IMR-90 (cell line): ENCODE measurements around the gene LCMT2. TPM values are rescaled to one million over a fixed set of nuclear protein-coding genes. Genes with fewer than 3 reads are reported as not detected.
A peak's percentile ranks its signal among the peaks of the same experiment; 100 is the strongest.

Experiments used
- ATAC-seq: fragments of 200-7000 bp; cut with Tn5 transposase; 2 replicates; pipeline ENCODE4 v1.9.1; 2020; ENCODE audit warnings: low read depth, mild to moderate bottlenecking, moderate library complexity
- BruUV-seq: library from RNA; stranded (reverse); fragments of 400-500 nt; replicated peaks from 2 replicates; lab custom pipeline; 2021; lab: Mats Ljungman, UMichigan
- CTCF ChIA-PET: fragments of 300-600 bp; formaldehyde crosslinking; extraction: SDS; loops from one replicate; lab custom pipeline; 2021; ENCODE audit warnings: antibody characterized with exemption; lab: Yijun Ruan, JAX
- POLR2A ChIA-PET: fragments of 300-600 bp; sonication (Branson Sonifier 250); formaldehyde crosslinking; loops from one replicate; lab custom pipeline; 2022; ENCODE audit warnings: antibody characterized with exemption; ENCODE audit not compliant: unreplicated experiment; lab: Charles Lee
- DNase-seq: peaks from one replicate; pipeline ENCODE4 v3.0.0; 2013
- H2AFZ ChIP-seq: replicated peaks from 2 replicates; pipeline ENCODE3; 2013; ENCODE audit warnings: low read length, mild to moderate bottlenecking; ENCODE audit not compliant: poor library complexity
- H2AK5ac ChIP-seq: 2 replicates; pipeline ENCODE4 v1.6.1; 2013; ENCODE audit warnings: low read depth, low read length, inconsistent platforms
- H2AK9ac ChIP-seq: replicated peaks from 2 replicates; pipeline ENCODE3; 2013; ENCODE audit warnings: mild to moderate bottlenecking, low read depth, low read length, moderate library complexity; ENCODE audit not compliant: poor library complexity
- H2BK120ac ChIP-seq: 2 replicates; pipeline ENCODE4 v1.6.1; 2013; ENCODE audit warnings: low read depth, low read length, inconsistent platforms
- H2BK15ac ChIP-seq: 3 replicates; pipeline ENCODE4 v1.6.1; 2013; ENCODE audit warnings: low read depth, low read length, inconsistent platforms
- H2BK20ac ChIP-seq: 2 replicates; pipeline ENCODE4 v1.6.1; 2013; ENCODE audit warnings: low read depth, mild to moderate bottlenecking, inconsistent platforms, low read length, moderate library complexity
- H2BK5ac ChIP-seq: 2 replicates; pipeline ENCODE4 v1.6.1; 2013; ENCODE audit warnings: mild to moderate bottlenecking, low read depth, low read length, inconsistent platforms; ENCODE audit not compliant: poor library complexity, severe bottlenecking
- H3K14ac ChIP-seq: replicated peaks from 2 replicates; pipeline ENCODE4 v1.6.1; 2013; ENCODE audit warnings: low read depth, low read length, inconsistent platforms
- H3K18ac ChIP-seq: 2 replicates; pipeline ENCODE4 v1.6.1; 2013; ENCODE audit warnings: low read depth, low read length, control low read depth
- H3K23ac ChIP-seq: 2 replicates; pipeline ENCODE4 v1.6.1; 2013; ENCODE audit warnings: low read depth, low read length, inconsistent platforms
- H3K27ac ChIP-seq: 2 replicates; pipeline ENCODE4 v1.5.1; 2013; ENCODE audit warnings: mild to moderate bottlenecking, control low read depth, low read length; ENCODE audit not compliant: insufficient read depth
- H3K27me3 ChIP-seq: 2 replicates; pipeline ENCODE4 v1.6.1; 2013; ENCODE audit warnings: low read length; ENCODE audit not compliant: control insufficient read depth, insufficient read depth
- H3K36me3 ChIP-seq: 2 replicates; pipeline ENCODE4 v1.6.1; 2013; ENCODE audit warnings: low read length, mixed read lengths; ENCODE audit not compliant: control insufficient read depth, insufficient read depth
- H3K4ac ChIP-seq: 2 replicates; pipeline ENCODE4 v1.6.1; 2013; ENCODE audit warnings: low read depth, low read length, inconsistent platforms
- H3K4me1 ChIP-seq: 2 replicates; pipeline ENCODE4 v1.6.1; 2013; ENCODE audit warnings: low read length, mixed read lengths; ENCODE audit not compliant: control insufficient read depth, insufficient read depth
- H3K4me2 ChIP-seq: 2 replicates; pipeline ENCODE4 v1.6.1; 2013; ENCODE audit warnings: low read depth, mild to moderate bottlenecking, control low read depth, low read length, moderate library complexity
- H3K4me3 ChIP-seq: 2 replicates; pipeline ENCODE4 v1.5.1; 2013; ENCODE audit warnings: low read depth, mild to moderate bottlenecking, control low read depth, low read length, moderate library complexity; ENCODE audit not compliant: insufficient read depth
- H3K56ac ChIP-seq: 2 replicates; pipeline ENCODE4 v1.6.1; 2013; ENCODE audit warnings: low read length, inconsistent platforms; ENCODE audit not compliant: insufficient read depth; ENCODE audit errors: extremely low read depth
- H3K79me1 ChIP-seq, 2 experiments: 2 replicates each; pipeline ENCODE4 v1.6.1; 2013; ENCODE audit warnings: low read length in 2 of 2, inconsistent platforms in 1 of 2, low read depth in 1 of 2
- H3K9ac ChIP-seq: 2 replicates; pipeline ENCODE4 v1.6.1; 2013; ENCODE audit warnings: low read depth, low read length, control low read depth
- H3K9me1 ChIP-seq: 2 replicates; pipeline ENCODE4 v1.6.1; 2013; ENCODE audit warnings: low read length, inconsistent platforms; ENCODE audit not compliant: insufficient read depth
- H3K9me3 ChIP-seq: 2 replicates; pipeline ENCODE4 v1.6.1; 2013; ENCODE audit warnings: low read length; ENCODE audit not compliant: control insufficient read depth, insufficient read depth
- H4K20me1 ChIP-seq: 2 replicates; pipeline ENCODE4 v1.6.1; 2013; ENCODE audit warnings: low read length, inconsistent platforms; ENCODE audit not compliant: insufficient read depth
- H4K5ac ChIP-seq: 2 replicates; pipeline ENCODE4 v1.6.1; 2013; ENCODE audit warnings: mild to moderate bottlenecking, low read depth, low read length, control low read depth
- H4K8ac ChIP-seq, 2 experiments: 2 replicates each; pipeline ENCODE4 v1.6.1; 2013; ENCODE audit warnings: low read depth in 2 of 2, low read length in 2 of 2, control low read depth in 1 of 2, inconsistent platforms in 1 of 2
- H4K91ac ChIP-seq: 2 replicates; pipeline ENCODE4 v1.6.1; 2013; ENCODE audit warnings: low read depth, low read length, inconsistent platforms; ENCODE audit not compliant: insufficient read depth
- BHLHE40 ChIP-seq: fragments of 150-350 bp; IDR thresholded peaks from 2 replicates; pipeline ENCODE4 v1.6.1; 2016; ENCODE audit warnings: mild to moderate bottlenecking, low read depth, low read length
- CHD1 ChIP-seq: IDR thresholded peaks from 2 replicates; pipeline ENCODE4 v1.6.1; 2012; ENCODE audit warnings: low read depth, low read length, improper control_type of control experiment
- MAFK ChIP-seq: IDR thresholded peaks from 2 replicates; pipeline ENCODE4 v1.6.1; 2012; ENCODE audit warnings: low read depth, low read length, improper control_type of control experiment
- MXI1 ChIP-seq: IDR thresholded peaks from 2 replicates; pipeline ENCODE4 v1.6.1; 2012; ENCODE audit warnings: low read depth, mild to moderate bottlenecking, low read length, moderate library complexity, borderline replicate concordance
- RAD21 ChIP-seq: IDR thresholded peaks from 2 replicates; pipeline ENCODE4 v1.6.1; 2012; ENCODE audit warnings: low read length, improper control_type of control experiment
- RCOR1 ChIP-seq: IDR thresholded peaks from 2 replicates; pipeline ENCODE4 v1.6.1; 2012; ENCODE audit warnings: mild to moderate bottlenecking, low read length, improper control_type of control experiment; ENCODE audit not compliant: insufficient replicate concordance
- SMC3 ChIP-seq: fragments of 150-350 bp; IDR thresholded peaks from 2 replicates; pipeline ENCODE4 v1.6.1; 2016; ENCODE audit warnings: low read depth, mild to moderate bottlenecking, antibody characterized with exemption, low read length, moderate library complexity
- WGBS, 2 experiments: methylation state at CpG; one replicate each; pipeline versions ENCODE4 v1.1.5 to v1.1.7; 2013; ENCODE audit warnings: missing lambda C conversion rate in 2 of 2; ENCODE audit not compliant: insufficient read length in 1 of 2; ENCODE audit errors: extremely low coverage in 2 of 2; 5-methylcytosine and 5-hydroxymethylcytosine counted together
- dilution Hi-C: fragments of 300-500 bp; cut with HindIII; formaldehyde crosslinking; loops from one replicate; pipeline ENCODE4 v1.14.3; 2018; ENCODE audit warnings: low sequenced_read_pairs; ENCODE audit not compliant: unreplicated experiment
- in situ Hi-C: fragments of 300-500 bp; cut with MboI; formaldehyde crosslinking; loops from 3 replicates; pipeline ENCODE4 v1.14.3; 2019; ENCODE audit warnings: low sequenced_read_pairs, inconsistent platforms, mixed read lengths
- intact Hi-C: fragments of 100-400 bp; cut with micrococcal nuclease; formaldehyde crosslinking; loops from 2 replicates; pipeline ENCODE4 v1.10.0; 2022
- polyA plus RNA-seq, 3 experiments: library from polyadenylated mRNA; depleted of rRNA; stranded (reverse); fragments of >200 nt; gene quantifications; 2 replicates each; pipeline ENCODE4 v1.2.3, GENCODE V29; 2012; ENCODE audit warnings: low replicate concordance in 1 of 3
- total RNA-seq: library from RNA; depleted of rRNA; stranded (reverse); fragments of >200 nt; gene quantifications from 2 replicates; pipeline ENCODE4 v1.2.3, GENCODE V29; 2012
- TF ChIP-seq, protein P1 (sequence below): fragments of 150-350 bp; IDR thresholded peaks from 2 replicates; pipeline ENCODE4 v1.6.1; 2017; ENCODE audit warnings: mild to moderate bottlenecking, antibody characterized with exemption, low read length, low read depth

The LCMT2 gene
- total and polyA plus RNA-seq, 2 of the 4 experiments (the other 2 are of a cell fraction): 5.8 to 12.2 TPM

DNA sequence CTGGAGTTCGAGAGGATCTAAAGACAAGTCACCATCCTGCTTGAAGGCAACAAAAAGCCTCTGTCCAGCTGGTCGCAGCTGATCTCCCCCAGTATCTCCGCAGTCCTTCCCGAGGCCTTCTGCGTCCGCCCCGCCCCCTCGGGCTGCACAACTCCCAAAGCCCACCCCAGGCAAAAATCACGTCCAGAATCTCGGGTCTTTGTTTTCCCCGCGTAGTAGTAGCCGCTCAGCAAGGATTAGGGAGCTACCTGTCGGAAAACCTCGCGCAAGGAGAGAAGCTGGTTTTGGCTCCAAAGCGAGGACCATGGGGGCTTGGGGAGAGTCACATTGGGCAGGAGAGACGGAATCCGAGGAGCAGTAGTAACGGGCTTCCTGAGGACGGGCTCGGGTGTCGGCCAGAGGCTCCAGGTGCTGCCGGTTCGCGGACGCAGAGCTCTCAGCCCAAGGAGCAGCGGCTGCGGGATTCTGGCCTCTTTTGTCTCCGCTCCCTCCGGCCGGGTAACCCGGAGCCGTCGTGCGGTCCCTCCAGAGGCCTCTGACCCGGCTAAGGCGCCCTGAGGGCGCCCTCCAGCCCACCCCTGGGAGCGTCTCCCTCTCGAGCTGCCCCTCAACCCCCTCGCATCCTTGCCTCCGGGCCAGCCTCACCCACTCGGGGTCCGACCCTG, 40.1 kb upstream of the LCMT2 start:
- Histone ChIP-seq H3K9me3 (peaks cover 16% of the 10 kb centered on the region), H3K9me1 (peaks cover 6% of the 10 kb centered on the region; the same call in 1 of the 2 replicates), H3K56ac (peak overlapping the region; percentile 73; the same call in 1 of the 2 replicates), H3K4me2 (peak overlapping the region; percentile 95), H3K79me1 (peaks cover 43 to 44% of the 10 kb centered on the region in 2 experiments), H4K5ac (peak overlapping the region; percentile 83), H2BK20ac (no peak overlapping the region), H2BK5ac (peak overlapping the region; percentile 9), H2BK15ac (no peak overlapping the region), H3K23ac (peak overlapping the region; percentile 84), H3K4me1 (peaks cover 2% of the 10 kb centered on the region; the same call in 1 of the 2 replicates), H2BK120ac (0 out of 2 replicates have a peak overlapping the region, but pooled peaks have one; percentile 4), H3K4me3 (peak overlapping the region; percentile 97), H3K27me3 (no peaks in the 10 kb centered on the region), H3K36me3 (peaks cover 16% of the 10 kb centered on the region), H2AK9ac (peak overlapping the region; percentile 89), H4K20me1 (peaks cover 5% of the 10 kb centered on the region; the same call in 1 of the 2 replicates), H3K9ac (peak overlapping the region; percentile 92), H3K27ac (peak overlapping the region; percentile 68), H4K8ac (peak overlapping the region; percentile 87 to 99), H4K91ac (peak overlapping the region; percentile 32; the same call in 1 of the 2 replicates), H2AFZ (peak overlapping the region; percentile 100), H3K18ac (peak overlapping the region; percentile 10; the same call in 1 of the 2 replicates), H3K14ac (peak overlapping the region; percentile 82), H3K4ac (peak overlapping the region; percentile 48), H2AK5ac (peak overlapping the region; percentile 54)
- dilution Hi-C loops: no loop called here
- CTCF ChIA-PET: interaction anchor here (0.6 to 1.3 kb wide), 3 partner anchors 16 to 815 kb away, joined by 3 to 5 read pairs (median 3); no protein-coding TSS in a partner anchor
- POLR2A ChIA-PET: interaction anchor here (0.6 to 0.7 kb wide), 2 partner anchors 13 to 138 kb away, joined by 3 to 5 read pairs; no protein-coding TSS in a partner anchor
- TF ChIP-seq RAD21 (no peak), SMC3 (no peak), BHLHE40 (no peak), RCOR1 (no peak), MXI1 (no peak), MAFK (no peak), CHD1 (no peak)
- TF ChIP-seq, protein P1, sequence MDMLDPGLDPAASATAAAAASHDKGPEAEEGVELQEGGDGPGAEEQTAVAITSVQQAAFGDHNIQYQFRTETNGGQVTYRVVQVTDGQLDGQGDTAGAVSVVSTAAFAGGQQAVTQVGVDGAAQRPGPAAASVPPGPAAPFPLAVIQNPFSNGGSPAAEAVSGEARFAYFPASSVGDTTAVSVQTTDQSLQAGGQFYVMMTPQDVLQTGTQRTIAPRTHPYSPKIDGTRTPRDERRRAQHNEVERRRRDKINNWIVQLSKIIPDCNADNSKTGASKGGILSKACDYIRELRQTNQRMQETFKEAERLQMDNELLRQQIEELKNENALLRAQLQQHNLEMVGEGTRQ: no peak
- DNase-seq (peak; percentile 47), ATAC-seq (peak; percentile 66)
- BruUV-seq: no TSS peak
- intact Hi-C loops: no loop called here
- in situ Hi-C loops: no loop called here
- WGBS, 2 experiments: 0% methylated on average over 10 of the region's 45 CpGs; no CpG with 5 or more reads in 1 of the 2 experiments
